Spleen (tissue), 7 donors: ENCODE data around the gene MCTP1.
"Not testable (repeated sequence)": the region's sequence is repeated elsewhere in the genome, so short reads cannot be mapped to it uniquely, and the experiment has no call there.

Experiments
- CTCF ChIP-seq, 11 experiments: fragments of 200-600 bp in 7 of 11; fragments of 450-650 bp in 4 of 11; sonication (generic) in 4 of 11; IDR thresholded peaks in 8 of 11; conservative IDR thresholded peaks in 3 of 11; 1 replicate in 7 of 11; 2 replicates in 4 of 11; pipeline versions ENCODE4 v1.4.0 to v1.8.0; 2016 to 2021; ENCODE audit warnings: antibody characterized with exemption in 11 of 11, inconsistent platforms in 4 of 11, mild to moderate bottlenecking in 1 of 11
- POLR2A ChIP-seq, 3 donors: fragments of 450-650 bp; IDR thresholded peaks; one replicate each; pipeline ENCODE4 v1.5.1; 2017; ENCODE audit warnings: antibody characterized with exemption in 3 of 3, mild to moderate bottlenecking in 1 of 3
- donor health status: DM: no; HTN: no; CAD: no; lungs with moderate emphysema.
- donor health status: DM: no; HTN: no; CAD: no.
- donor health status: DM: no; HTN: no; CAD: no.

GRCh38 chr5:95207811-95208210, 77.1 kb downstream of the MCTP1 start:
- not testable (repeated sequence) for TF ChIP-seq CTCF (IDR thresholded peaks at IDR 0.05 in 8 of 11, conservative IDR thresholded peaks at IDR 0.05 in 3 of 11); POLR2A (IDR thresholded peaks at IDR 0.05)
